Measurements from ENCODE around the gene SERPINB5.

DNA sequence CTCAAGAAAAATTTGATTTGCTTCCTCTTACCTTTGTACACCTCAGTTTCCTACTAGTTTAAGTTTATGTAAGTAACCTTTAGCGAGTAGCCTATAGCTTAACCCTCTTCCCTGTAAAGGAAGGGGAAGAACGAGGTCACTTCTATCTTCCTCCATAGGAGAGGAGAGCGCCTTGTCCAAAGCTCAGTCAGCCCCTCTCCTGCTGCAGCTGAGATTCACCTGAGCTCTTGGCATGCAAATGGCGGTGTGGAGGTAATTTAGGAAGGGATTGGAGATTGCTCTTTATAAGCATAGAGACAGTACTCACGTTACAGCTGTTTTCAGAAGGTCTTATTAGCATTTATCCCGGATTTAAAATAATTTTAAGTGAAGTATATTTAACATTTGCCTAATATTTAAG is 37.6 kb downstream of the SERPINB5 start:
- no peak for TF ChIP-seq EZH2phosphoT487 (IDR thresholded peaks at IDR 0.05; ENCODE audit: low read length)
- TF ChIP-seq, protein P1, sequence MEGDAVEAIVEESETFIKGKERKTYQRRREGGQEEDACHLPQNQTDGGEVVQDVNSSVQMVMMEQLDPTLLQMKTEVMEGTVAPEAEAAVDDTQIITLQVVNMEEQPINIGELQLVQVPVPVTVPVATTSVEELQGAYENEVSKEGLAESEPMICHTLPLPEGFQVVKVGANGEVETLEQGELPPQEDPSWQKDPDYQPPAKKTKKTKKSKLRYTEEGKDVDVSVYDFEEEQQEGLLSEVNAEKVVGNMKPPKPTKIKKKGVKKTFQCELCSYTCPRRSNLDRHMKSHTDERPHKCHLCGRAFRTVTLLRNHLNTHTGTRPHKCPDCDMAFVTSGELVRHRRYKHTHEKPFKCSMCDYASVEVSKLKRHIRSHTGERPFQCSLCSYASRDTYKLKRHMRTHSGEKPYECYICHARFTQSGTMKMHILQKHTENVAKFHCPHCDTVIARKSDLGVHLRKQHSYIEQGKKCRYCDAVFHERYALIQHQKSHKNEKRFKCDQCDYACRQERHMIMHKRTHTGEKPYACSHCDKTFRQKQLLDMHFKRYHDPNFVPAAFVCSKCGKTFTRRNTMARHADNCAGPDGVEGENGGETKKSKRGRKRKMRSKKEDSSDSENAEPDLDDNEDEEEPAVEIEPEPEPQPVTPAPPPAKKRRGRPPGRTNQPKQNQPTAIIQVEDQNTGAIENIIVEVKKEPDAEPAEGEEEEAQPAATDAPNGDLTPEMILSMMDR (IDR thresholded peaks at IDR 0.05; ENCODE audit: low read length) = no peak
- no peak for TF ChIP-seq EZH2 (optimal IDR thresholded peaks at IDR 0.05; ENCODE audit: low read depth, low read length)

All from MM.1S (cell line).